ENCODE results near the gene RPTOR.

Gene RPTOR

DNA sequence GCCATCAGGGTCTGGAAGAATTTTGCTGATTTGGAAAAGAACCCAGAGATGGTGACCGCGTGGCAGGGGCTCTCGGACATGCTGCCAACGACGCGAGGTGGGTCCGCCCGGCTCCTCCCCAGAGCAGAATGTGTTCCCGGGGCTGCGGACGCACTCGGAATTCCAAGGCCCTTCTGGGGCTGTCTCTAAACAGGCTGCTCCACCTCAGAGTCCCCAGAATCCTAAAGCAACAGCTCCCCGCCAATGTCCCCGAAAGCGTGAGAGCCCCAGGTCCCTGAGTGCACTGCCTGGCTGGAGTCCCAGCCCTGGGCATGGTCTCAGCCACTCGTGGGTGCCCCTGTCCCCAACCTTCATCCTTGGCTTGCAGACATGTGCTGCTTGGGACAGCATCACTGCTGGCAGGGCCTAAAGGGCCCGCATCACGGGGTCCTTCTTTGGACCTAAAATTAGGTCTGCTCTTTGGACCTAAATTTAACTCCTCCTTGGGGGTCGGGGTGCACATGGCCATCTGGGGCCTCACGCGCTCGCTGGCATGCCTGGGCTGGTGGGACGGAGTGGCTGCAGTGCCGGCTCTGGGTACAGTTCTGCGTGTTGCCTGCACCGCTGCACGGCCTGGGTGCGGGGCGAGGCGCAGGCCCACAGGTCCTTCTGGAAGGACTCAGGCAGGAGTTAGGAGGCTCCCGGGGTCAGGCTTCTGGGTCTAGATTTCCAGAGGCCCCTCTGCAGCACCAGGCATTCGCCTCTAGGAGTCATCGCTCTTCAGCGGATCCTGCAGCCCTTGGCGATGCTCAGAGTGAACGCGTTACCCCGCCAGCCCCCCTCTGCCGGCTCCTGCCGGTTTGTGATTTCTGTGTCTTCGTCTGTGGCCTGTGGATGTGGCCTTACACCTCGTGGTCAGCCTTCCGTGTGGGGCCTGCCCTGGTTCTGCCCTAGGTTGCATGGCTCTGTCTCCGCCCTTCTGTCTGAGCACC lies 405.1 kb downstream of the RPTOR start:
- no peak overlapping the region for H3K4me3 ChIP-seq (ENCODE audit: low read depth, low read length)
- DNase-seq (ENCODE audit: low read depth, low spot score), result no peak
- ChIA-PET POLR2A (no interaction called here), CTCF (interaction anchor here (1.0 to 1.7 kb wide), 2 partner anchors 8 to 523 kb away, joined by 4 to 5 read pairs; no protein-coding TSS in a partner anchor)
- TF ChIP-seq CTCF (IDR thresholded peaks at IDR 0.05; ENCODE audit: insufficient read depth, low read length, missing control alignments), result no peak

DNA sequence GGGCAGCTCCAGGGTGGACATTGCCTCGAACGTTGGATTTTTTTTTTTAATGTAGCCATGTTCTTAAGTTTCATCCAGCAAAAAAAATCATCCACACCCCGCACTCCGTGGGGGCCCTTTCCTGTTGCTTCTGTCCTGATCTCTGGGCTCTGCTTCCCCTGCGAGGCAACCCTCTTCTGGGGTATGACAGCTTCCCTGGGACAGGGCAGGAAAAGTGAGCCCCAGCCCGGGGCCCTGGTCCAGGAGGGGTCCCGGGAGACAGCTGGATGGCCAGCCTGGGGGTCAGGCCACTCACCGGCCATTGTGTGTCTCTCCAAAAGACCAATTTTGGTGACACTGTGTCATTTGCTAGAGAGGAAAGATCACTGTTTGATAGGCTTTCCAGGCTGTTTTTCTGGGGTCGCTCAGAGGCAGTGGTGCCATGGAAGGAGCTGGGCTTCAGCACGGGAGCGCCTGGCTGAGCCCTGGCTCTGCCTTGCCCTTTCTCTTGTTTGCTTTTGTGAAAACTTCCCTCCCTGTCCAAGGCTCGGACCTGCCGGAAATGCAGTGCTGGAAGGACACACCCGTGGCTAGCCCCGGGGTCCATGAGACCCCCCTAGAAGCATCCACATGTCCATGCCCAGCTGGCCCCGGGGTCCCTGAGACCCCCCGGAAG lies 406.0 kb downstream of the RPTOR start:
- no peak overlapping the region for H3K4me3 ChIP-seq (ENCODE audit: low read depth, low read length)
- CTCF ChIA-PET, result interaction anchor here (1.7 kb wide), 1 partner anchor 9 kb away, joined by 4 read pairs; no protein-coding TSS in a partner anchor
- no peak for TF ChIP-seq CTCF (IDR thresholded peaks at IDR 0.05; ENCODE audit: insufficient read depth, low read length, missing control alignments)
- POLR2A ChIA-PET, result no interaction called here
- no peak for DNase-seq (ENCODE audit: low read depth, low spot score)

DNA sequence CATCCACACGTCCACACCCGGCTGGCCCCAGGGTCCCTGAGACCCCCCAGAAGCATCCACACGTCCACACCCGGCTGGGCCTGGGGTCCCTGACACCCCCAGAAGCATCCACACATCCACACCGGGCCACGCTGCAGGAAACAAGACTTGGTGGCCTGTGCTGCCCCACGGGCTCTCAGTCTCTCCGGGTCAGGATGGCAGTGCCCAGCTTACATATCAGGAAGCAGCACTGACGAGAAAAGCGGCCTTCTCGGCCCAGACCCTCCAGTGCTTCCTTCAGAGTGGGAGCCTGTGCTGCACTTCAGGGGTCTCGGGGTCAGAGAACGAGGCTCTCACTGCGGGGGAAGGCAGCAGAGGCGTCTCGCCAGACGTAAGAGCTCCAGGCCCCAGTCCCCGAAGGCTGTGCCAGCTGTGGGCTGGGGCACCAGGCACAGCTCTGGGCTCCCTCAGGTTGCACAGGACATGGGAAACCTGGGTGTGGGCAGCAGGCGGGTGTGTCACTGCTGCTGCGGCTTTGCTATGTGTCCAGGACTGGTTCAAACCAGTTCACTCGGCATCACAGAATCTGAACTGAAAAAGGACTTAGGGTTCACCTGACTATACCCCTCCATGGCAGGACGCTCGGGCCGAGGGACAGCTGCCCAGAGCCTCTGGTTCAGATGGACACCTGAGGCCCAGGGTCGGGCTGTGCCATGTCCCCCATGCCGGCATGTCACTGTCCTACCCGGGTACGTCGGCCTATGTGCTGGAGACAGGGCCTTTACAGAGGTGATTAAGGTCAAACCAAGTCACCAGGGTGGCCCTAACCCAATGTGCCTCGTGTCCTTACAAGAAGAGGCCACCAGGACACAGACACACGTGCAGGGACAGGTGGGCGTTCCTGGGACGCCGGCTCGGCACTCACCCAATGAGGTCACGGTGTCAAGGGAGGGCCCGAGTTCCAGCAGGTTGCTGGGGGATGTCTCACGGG lies 406.8 kb downstream of the RPTOR start:
- ChIA-PET CTCF (interaction anchor here (0.6 to 1.7 kb wide), 2 partner anchors 10 to 154 kb away, joined by 3 to 4 read pairs; no protein-coding TSS in a partner anchor), POLR2A (no interaction called here)
- no peak overlapping the region for H3K4me3 ChIP-seq (ENCODE audit: low read depth, low read length)
- no peak for DNase-seq (ENCODE audit: low read depth, low spot score)
- no peak for TF ChIP-seq CTCF (IDR thresholded peaks at IDR 0.05; ENCODE audit: insufficient read depth, low read length, missing control alignments)

GRCh38 chr17:80952291-80952690 lies 407.7 kb downstream of the RPTOR start:
- no peak for DNase-seq (ENCODE audit: low read depth, low spot score)
- CTCF ChIA-PET, result interaction anchor here (0.6 kb wide), 1 partner anchor 153 kb away, joined by 3 read pairs; no protein-coding TSS in a partner anchor

More at GRCh38 chr17:80952291-80952690, 407.7 kb downstream of the RPTOR start:
- H3K4me3 ChIP-seq (ENCODE audit: low read depth, low read length), result no peak overlapping the region
- TF ChIP-seq CTCF (IDR thresholded peaks at IDR 0.05; ENCODE audit: insufficient read depth, low read length, missing control alignments), result no peak
- POLR2A ChIA-PET, result no interaction called here
